HG03139 (cell line): ENCODE results near the gene KANSL1L.
"Not testable (repeated sequence)": the region's sequence is repeated elsewhere in the genome, so short reads cannot be mapped to it uniquely, and the experiment has no call there.

ENCODE experiments used
- ATAC-seq: cut with Tn5 transposase; IDR thresholded peaks from one replicate; pipeline ENCODE4 v1.9.1; 2021; ENCODE audit not compliant: unreplicated experiment

The KANSL1L gene

DNA sequence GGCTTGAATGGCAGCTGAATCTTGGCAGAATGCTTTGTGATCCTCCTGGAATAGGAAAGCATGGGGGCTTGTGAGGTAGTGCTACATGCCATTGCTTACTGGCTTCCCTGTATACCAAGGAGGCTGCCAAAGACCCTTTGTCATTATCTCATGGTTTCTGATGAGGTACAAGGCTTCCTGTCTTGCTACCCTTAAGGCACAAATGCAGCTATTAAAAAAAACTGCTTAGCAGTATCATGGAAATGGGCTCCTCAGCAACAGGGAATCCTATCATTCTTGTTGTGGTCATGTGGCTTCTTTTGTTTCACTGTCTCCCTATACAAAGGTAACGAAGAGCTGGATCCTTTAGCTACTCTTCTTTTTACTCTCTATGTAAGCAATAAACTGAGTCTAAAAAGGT lies 6.6 kb upstream of the KANSL1L start:
- no peak for ATAC-seq

DNA sequence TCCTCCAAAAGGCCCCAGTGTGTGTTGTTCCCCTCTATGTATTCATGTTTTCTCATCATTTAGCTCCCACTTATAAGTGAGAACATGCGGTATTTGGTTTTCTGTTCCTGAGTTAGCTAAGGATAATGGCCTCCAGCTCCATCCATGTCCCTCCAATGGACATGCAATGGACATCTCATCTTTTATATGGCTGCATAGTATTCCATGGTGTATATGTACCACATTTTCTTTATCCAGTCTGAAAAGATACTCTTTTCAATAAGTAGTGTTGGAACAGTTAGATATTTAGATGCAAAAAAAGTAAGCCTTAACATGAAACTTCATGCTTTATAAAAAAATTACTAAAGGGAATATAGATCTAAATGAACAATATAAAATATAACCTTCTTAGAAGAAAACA lies 5.9 kb upstream of the KANSL1L start:
- ATAC-seq: not testable (repeated sequence)

DNA sequence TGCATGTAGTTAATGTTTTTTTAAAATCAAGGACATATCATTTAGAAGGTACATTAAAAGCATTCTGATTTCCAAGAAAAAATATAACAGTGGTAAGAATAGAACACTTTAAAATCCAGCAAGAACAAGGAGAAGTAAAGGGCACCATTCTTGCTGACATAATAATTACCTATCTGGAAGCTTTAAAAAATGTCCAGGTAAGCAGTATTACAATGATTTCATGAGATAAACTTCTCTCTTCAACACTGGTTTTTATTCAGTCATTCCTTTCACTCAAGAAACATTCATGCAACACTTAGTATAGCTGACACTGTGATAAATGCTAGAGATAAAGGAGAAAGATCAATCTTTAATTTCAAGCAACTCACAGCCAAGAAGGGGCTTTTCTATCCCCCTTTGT lies 2.9 kb upstream of the KANSL1L start:
- ATAC-seq: no peak

DNA sequence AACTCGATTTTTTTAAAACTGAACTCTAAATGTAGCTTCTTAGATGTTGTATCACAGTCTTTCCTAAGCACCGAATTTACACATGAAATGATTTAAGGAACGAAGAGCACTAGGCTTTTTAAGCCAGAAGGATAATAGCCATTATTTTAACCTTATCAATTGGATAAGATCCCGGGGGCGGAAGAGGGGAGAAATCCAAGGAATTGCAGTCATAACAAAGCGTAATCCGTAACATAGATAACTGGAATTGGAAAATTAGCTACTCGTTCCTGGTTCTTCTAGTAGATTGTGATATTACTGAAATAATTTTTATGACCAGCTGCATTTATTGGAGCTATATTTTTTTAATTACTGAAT lies 988 bp upstream of the KANSL1L start:
- ATAC-seq: no peak

DNA sequence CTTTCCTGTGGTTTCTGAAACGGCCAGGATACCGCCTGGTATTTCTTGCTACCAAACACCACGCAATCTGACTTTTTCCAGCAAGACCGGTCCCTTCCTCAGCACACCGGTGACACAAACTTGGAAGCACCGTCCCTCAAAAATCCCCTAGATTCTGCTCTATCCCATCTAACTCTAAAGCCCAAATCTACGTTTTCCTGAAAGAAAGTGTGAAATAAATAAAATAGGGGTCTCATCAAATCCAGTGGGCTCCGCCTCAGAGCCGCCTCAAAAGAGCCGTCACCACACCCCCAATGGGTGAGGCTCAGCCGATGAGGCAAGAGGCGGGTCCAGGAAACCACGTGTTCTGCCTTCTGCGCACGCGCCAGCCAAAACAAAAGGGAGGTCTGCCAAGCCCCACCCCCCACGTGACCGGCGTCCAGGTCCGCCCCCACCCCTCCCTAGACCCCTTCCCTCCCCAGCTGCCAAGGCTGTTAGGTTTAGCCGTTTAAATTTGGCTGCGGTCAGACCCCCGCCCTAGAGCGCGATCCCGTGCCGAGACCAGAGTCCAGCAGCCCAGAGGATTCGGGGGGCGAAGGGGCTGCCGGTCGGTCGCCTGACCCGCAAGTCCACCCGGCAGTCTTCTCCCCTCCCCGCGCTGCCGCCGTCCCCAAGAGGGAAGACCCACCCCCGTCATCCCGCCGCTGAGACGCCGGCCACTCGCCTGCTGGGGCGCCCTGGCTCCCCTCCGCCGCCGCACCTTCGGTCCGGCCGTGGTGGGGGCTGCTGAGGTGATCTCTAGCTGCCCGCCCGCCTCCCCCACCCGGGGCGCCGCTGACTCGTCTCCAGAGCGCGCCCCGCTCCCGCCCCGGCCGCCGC lies 534 bp downstream of the KANSL1L start:
- ATAC-seq: peak; percentile 55

GRCh38 chr2:210170196-210170445 lies 1.1 kb downstream of the KANSL1L start:
- ATAC-seq: no peak

- peak; percentile 24 for ATAC-seq
Measured at GRCh38 chr2:210169516-210170195, 1.6 kb downstream of the KANSL1L start.

GRCh38 chr2:210167227-210167626 lies 4.0 kb downstream of the KANSL1L start:
- no peak for ATAC-seq

- ATAC-seq: no peak
Measured at GRCh38 chr2:210162466-210163124, 8.6 kb downstream of the KANSL1L start.

DNA sequence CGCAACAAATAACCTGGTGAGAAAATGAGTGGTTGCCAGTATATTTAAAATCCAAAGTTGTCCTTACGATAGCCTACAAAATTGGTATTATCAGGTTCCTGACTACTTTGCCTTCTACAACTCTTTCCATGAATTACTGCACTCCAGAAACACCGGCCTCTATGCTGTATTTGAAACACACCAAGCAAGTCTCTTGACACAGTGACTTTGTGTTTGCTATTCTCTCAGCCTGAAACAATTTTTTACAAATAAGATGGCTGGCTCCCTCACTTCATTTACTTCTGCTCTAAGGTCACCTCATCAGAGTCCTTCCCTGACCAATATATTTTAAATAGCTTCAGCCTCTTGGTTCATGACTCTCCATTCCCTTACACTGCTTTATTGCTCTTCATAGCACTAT lies 12.2 kb downstream of the KANSL1L start:
- no peak for ATAC-seq

GRCh38 chr2:210158236-210158635 lies 13.0 kb downstream of the KANSL1L start:
- ATAC-seq: no peak

GRCh38 chr2:210157526-210157925 lies 13.7 kb downstream of the KANSL1L start:
- ATAC-seq: no peak

DNA sequence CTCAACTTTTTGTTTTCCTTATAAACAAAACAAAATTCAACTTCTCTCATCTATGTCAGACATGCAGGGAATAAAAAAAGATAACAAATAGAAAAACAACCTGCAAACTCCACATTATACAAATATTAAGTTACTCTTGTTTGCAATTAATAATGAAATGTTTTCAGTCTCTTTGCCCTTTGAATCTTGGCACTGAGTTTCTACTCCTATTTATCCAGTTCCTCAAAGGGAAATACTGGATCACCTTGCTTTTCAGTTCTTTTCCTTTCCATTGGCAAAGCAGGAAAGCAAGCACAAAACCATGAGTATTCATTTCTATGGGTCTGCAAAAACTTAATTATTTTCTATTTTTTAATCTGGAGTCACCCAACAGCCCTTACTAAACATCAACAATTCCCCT lies 23.6 kb downstream of the KANSL1L start:
- no peak for ATAC-seq

DNA sequence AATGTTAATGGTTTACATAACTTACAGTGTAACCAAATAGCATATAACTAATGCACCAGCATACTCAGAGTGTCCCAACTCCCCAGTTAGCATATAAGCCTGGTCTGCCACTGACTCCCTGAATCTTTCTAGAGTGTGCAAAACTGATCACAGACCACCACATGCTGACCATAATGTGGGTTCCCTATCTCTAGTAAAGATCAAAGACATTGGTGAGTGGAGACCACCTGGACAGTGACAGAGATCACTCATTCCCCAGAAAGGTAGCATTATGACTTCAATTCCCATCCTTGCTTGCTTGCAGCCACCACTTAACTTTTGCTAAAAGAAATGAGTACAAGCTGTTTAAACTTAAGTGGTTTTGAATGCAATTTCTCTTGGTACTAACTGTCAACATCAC lies 39.0 kb downstream of the KANSL1L start:
- ATAC-seq: peak; percentile 56

DNA sequence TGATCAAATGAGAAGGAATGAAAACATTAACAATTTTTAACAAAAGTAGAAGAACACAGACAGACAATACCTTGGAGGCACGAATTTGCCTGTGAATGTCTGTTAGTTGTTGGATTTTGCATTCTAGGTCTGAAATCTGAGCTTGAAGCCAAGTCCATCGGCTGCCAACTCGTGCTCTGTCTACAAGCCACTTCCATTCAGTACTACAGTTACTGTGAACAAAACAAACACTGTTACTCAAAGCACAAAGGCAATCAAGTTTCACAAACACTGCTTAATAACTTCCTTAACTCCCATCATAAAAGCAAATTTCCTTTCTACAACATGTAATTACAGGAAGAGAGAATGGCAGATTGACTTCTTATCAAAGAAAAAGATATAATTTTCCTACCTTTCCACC lies 42.2 kb downstream of the KANSL1L start:
- ATAC-seq: no peak

- ATAC-seq: no peak
Measured at GRCh38 chr2:210113614-210114235, 57.5 kb downstream of the KANSL1L start.

- no peak for ATAC-seq
Measured at GRCh38 chr2:210112871-210113270, 58.3 kb downstream of the KANSL1L start.

GRCh38 chr2:210099940-210100339 lies 71.3 kb downstream of the KANSL1L start:
- no peak for ATAC-seq

- no peak for ATAC-seq
Measured at GRCh38 chr2:210094787-210095186, 76.4 kb downstream of the KANSL1L start.

DNA sequence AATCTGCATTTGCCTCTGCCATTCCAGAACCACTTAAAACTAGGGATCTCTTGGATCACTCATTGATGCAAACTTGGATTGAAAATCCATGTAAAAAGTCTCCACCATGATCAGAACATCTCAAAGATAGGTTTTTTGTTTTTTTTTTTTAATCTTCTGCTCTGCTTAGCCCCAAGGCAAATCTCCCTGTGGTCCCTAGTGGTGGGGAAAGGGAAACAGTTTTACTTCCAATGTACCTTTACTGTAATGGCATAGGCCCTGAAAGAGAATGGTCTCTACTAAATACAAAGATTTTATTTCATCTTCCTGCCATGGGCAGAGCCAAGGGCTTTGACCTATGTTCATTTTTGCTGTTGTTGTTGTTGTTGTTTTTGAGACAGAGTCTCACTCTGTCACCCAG lies 78.4 kb downstream of the KANSL1L start:
- no peak for ATAC-seq

GRCh38 chr2:210086930-210087329 lies 84.3 kb downstream of the KANSL1L start:
- no peak for ATAC-seq

DNA sequence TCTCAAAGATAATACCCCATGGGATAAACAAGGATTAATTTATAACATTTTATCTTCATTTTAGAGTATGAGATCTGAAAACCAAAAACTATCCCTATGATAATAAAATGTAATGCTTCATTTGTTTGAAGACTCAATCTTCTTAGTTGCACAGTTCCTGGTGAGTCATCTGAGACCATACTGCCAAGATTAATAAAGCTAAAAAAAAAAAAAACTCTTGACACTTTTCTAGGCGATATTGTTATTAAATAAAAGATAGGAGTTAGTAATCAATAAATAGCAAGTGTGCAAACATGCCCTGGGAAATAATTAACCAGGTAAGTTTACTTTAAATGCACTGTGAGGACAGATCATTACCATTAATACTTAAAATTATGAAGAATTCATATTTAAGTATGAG lies 84.9 kb downstream of the KANSL1L start:
- ATAC-seq: no peak
